GM18907 (cell line): ENCODE results near the gene LRRC23.
"Not testable (repeated sequence)": the region's sequence is repeated elsewhere in the genome, so short reads cannot be mapped to it uniquely, and the experiment has no call there.

ENCODE experiments used
- ATAC-seq: cut with Tn5 transposase; IDR thresholded peaks from one replicate; pipeline ENCODE4 v1.9.1; 2021; ENCODE audit warnings: mild to moderate bottlenecking, moderate library complexity; ENCODE audit not compliant: unreplicated experiment

LRRC23 gene

DNA sequence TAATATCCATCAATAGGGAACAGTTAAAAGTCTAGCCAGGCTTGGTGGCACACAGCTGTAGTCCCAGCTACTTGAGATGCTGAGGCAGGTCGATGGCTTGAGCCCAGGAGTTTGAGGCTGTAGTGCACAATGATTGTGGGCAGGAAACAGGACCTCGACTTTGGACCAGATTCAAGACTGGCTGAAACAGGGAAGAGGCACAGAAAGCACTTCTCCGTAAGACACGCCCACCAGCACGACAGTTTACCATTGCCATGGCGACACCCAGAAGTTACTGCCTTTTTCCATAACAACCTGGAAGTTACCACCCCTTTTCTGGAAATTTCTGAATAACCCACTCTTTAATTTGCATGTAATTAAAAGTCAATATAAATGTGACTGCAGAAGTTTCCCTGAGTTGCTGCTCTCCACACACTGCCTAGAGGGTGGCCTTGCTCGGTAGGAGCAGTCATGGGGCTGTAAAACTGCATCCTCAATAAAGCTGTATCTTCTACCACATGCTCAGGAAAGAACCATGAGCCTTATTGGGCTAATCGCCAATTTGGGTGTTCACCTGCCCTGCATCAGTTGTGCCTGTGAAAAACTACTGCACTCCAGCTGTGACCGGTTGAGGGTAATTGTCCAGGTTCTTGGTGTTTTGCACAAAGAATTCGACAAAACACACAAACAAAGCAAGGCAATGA is 4.6 kb upstream of the LRRC23 start:
- ATAC-seq = no peak

GRCh38 chr12:6902448-6902847 is 2.2 kb upstream of the LRRC23 start:
- no peak for ATAC-seq

GRCh38 chr12:6903722-6904121 is 900 bp upstream of the LRRC23 start:
- ATAC-seq = no peak

DNA sequence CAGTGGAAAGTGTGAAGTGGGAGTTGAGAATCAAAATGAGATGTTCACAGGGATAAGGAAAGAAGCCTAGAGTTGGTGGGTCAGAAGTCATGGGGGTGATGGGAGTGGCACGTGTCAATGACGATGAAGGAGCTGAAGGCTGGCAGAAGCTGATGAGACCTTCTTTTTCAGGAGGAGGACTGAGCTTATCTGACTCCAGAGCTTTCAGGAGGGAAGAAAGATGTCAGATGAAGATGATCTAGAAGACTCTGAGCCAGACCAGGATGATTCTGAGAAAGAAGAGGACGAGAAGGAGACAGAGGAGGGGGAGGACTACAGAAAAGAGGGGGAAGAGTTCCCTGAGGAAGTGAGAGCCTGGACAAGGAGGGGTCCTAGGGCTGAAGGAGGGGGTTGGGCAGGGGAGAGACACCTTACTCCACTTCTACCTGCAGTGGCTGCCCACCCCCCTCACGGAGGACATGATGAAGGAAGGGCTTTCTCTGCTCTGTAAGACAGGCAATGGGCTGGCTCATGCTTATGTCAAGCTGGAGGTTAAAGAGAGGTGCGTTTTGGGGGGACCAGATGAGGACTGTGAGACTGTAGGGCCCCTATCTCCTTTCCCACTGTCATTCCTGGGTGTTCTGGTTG is 905 bp downstream of the LRRC23 start:
- ATAC-seq = no peak

GRCh38 chr12:6908141-6908540 is 3.5 kb downstream of the LRRC23 start:
- ATAC-seq = not testable (repeated sequence)

GRCh38 chr12:6909421-6910145 is 5.0 kb downstream of the LRRC23 start:
- no peak for ATAC-seq

DNA sequence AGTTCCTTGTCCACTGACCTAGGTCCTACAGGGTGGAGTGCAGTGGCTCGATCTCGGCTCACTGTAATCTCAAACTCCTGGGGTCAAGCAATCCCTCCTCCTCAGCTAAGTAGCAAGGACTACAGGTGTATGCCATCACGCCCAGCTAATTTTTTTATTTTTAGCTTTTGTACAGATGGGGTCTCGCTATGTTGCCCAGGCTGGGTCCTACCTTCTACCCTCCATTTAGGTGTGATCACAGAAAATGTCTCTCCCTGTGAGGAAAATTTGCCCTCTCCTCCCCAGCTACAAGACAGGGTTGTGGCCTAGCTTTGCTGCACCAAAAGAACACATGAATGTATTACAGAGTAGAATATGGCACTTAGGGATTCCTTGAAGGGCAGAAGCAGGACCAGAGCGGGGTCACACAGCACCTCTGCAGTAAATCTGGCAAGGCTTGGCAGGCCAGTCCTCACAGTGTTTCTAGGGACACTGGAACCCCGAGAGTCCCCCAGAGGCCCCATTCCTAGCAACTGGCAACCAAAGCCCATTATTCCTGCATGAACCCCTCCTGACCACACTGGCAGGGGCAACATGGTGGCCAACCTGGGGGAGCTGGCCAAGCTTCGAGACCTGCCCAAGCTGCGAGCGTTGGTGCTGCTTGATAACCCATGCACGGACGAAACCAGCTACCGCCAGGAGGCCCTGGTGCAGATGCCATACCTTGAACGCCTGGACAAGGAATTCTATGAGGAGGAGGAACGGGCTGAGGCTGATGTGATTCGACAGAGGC is 7.7 kb downstream of the LRRC23 start:
- ATAC-seq = no peak

- ATAC-seq = peak; percentile 67
These were observed 9.8 kb downstream of the LRRC23 start, which contains the start of gene ENO2 for GRCh38 chr12:6914246-6914946. TSS of gene ENO2 (plus strand) at chr12:6914580. CDS start at chr12:6915833, 1,253 bp downstream.

- ATAC-seq = peak; percentile 19
These were observed 10.5 kb downstream of the LRRC23 start for GRCh38 chr12:6914947-6915788.

DNA sequence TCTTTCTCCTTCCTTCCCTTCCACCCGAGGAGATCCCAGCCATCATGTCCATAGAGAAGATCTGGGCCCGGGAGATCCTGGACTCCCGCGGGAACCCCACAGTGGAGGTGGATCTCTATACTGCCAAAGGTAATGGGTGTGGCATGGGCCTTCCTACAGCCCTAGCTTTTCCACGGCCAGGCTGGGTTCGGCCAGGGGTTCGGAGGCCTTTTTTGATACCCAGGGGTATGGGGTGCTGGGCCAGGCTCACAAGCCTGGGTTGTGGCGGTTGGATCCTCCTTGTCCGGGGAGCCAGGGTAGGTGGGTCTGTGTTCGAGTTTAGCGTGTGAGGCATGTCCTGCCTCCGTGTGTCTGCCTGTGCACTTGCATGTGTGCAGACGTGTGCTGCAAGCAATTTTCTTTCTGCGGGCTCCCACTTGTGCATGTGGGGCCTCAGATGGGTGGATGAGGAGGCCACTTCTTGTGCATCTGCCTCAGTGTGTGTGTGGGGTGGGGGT is 11.2 kb downstream of the LRRC23 start:
- no peak for ATAC-seq

DNA sequence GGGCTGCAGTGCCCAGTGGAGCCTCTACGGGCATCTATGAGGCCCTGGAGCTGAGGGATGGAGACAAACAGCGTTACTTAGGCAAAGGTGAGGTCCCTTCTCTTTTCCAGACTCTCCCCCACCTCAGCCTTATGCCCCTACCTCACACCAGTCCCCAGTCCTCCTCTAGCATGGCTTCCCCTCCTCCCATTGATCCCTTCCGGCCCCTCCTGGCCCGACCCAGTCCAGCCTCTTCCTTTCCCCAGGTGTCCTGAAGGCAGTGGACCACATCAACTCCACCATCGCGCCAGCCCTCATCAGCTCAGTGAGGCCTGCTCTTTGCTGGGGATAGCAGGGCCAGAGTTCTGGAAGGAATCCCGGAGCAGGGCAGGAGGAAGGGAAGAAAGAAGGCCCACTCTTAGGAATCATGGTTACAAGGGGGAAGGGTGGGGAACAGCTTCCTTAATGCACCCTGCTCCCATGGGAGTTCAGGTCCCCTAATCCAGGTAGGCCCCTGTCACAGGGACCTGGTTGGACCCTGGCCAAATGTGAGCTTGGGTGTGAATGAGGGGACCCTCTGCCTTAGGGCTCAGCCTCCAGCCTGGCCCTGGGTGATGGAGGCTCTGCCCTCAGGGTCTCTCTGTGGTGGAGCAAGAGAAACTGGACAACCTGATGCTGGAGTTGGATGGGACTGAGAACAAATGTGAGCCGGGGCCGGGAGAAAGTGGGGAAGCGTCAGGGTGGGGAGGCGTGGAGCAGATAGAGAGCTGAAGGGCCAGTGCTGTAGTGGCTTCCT is 12.0 kb downstream of the LRRC23 start:
- no peak for ATAC-seq

DNA sequence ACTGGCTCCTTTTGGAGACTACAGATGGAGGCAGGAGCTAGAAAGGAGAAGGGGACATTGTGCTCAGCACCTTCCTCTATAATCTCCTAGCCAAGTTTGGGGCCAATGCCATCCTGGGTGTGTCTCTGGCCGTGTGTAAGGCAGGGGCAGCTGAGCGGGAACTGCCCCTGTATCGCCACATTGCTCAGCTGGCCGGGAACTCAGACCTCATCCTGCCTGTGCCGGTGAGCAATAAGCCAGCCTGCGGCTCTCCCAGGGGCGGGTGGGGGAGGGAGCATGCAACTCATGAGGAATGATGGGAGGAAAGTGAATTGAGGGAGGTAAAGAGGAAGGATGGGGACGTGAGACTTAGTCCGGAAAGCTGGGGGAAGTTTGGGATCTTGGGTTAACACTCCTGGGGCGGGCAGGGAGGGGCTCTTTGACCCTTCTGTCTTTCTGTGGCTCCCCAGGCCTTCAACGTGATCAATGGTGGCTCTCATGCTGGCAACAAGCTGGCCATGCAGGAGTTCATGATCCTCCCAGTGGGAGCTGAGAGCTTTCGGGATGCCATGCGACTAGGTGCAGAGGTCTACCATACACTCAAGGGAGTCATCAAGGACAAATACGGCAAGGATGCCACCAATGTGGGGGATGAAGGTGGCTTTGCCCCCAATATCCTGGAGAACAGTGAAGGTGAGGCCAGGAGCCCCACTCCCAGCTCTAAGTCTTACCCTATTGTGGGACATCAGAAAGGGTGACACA is 13.0 kb downstream of the LRRC23 start:
- ATAC-seq = no peak

- no peak for ATAC-seq
These were observed 15.0 kb downstream of the LRRC23 start for GRCh38 chr12:6919588-6919987.

DNA sequence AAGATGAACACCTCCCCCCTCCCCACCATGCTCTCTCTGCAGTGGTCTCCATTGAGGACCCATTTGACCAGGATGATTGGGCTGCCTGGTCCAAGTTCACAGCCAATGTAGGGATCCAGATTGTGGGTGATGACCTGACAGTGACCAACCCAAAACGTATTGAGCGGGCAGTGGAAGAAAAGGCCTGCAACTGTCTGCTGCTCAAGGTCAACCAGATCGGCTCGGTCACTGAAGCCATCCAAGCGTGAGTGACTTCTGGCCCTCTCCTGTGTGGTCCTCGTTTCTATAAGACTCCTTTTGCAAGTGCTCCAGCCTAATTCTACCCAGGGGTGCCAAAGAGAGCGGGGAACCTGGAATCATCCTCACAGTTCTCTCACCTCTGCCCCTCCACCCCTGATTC is 16.9 kb downstream of the LRRC23 start:
- no peak for ATAC-seq

GRCh38 chr12:6921996-6922946 is 17.6 kb downstream of the LRRC23 start:
- ATAC-seq = no peak

DNA sequence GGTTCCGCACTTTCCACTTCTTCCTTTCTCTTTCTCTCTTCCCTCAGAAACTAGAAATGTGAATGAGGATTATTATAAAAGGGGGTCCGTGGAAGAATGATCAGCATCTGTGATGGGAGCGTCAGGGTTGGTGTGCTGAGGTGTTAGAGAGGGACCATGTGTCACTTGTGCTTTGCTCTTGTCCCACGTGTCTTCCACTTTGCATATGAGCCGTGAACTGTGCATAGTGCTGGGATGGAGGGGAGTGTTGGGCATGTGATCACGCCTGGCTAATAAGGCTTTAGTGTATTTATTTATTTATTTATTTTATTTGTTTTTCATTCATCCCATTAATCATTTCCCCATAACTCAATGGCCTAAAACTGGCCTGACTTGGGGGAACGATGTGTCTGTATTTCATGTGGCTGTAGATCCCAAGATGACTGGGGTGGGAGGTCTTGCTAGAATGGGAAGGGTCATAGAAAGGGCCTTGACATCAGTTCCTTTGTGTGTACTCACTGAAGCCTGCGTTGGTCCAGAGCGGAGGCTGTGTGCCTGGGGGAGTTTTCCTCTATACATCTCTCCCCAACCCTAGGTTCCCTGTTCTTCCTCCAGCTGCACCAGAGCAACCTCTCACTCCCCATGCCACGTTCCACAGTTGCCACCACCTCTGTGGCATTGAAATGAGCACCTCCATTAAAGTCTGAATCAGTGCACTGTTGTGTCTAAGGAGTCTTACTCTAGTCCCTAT is 18.5 kb downstream of the LRRC23 start:
- ATAC-seq = no peak
